ENCODE measurements around the gene TOX3.

The TOX3 gene

DNA sequence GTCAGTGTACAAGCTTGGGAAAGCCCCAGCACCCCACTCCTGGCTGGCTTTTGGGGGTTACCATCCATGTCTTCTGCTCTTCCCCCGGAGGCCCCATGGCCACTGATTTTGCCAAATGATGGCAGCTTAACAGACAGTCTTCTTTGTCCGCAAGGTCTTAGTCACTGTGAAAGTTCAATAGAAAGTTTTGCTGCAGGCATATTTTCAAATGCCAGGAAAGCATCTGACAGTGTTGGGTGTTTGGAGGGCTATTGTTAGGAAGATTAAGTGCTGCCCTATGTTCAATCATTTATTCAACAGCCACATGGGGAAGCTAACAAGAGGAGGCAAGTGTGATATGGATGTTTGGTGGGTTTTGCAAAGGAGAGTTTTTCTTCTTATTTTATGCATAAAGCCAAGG, 122.4 kb downstream of the TOX3 start:
- Histone ChIP-seq H3K36me3 (no peaks in the 10 kb centered on the region), H3K9me3 (no peaks in the 10 kb centered on the region), H3K4me1 (ENCODE audit: control insufficient read depth in 1 of 2, insufficient read depth in 1 of 2, low read depth in 1 of 2, low read length in 1 of 2) (no peaks in the 10 kb centered on the region), H3K27ac (no peak overlapping the region), H3K27me3 (no peaks in the 10 kb centered on the region), H3K4me3 (ENCODE audit: low read depth in 1 of 2, low read length in 1 of 2) (no peak overlapping the region)
- TF ChIP-seq, protein P1, sequence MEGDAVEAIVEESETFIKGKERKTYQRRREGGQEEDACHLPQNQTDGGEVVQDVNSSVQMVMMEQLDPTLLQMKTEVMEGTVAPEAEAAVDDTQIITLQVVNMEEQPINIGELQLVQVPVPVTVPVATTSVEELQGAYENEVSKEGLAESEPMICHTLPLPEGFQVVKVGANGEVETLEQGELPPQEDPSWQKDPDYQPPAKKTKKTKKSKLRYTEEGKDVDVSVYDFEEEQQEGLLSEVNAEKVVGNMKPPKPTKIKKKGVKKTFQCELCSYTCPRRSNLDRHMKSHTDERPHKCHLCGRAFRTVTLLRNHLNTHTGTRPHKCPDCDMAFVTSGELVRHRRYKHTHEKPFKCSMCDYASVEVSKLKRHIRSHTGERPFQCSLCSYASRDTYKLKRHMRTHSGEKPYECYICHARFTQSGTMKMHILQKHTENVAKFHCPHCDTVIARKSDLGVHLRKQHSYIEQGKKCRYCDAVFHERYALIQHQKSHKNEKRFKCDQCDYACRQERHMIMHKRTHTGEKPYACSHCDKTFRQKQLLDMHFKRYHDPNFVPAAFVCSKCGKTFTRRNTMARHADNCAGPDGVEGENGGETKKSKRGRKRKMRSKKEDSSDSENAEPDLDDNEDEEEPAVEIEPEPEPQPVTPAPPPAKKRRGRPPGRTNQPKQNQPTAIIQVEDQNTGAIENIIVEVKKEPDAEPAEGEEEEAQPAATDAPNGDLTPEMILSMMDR (IDR thresholded peaks at IDR 0.05): no peak

DNA sequence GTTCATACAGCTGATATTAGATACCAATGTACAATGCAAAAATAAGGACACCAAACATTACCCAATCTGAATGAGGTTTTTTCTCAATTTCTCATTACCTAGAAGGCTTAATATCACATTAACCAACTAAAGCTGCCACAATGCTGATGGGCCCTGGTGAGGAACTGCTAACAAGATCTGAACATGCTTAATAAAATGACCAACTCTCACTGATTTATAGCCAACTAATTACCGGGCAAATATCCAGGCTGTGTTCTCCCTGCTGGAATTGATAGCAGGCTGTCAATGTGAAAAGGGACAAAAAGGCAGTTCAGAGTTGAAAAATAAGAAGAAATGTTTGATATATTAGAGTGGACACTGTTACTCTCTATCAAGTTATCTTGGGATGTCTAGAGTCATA, 124.6 kb downstream of the TOX3 start:
- Histone ChIP-seq H3K27me3 (no peaks in the 10 kb centered on the region), H3K9me3 (no peaks in the 10 kb centered on the region), H3K36me3 (no peaks in the 10 kb centered on the region), H3K4me3 (ENCODE audit: low read depth in 1 of 2, low read length in 1 of 2) (no peak overlapping the region), H3K4me1 (ENCODE audit: control insufficient read depth in 1 of 2, insufficient read depth in 1 of 2, low read depth in 1 of 2, low read length in 1 of 2) (no peaks in the 10 kb centered on the region), H3K27ac (no peak overlapping the region)
- TF ChIP-seq, protein P1 (IDR thresholded peaks at IDR 0.05): no peak

DNA sequence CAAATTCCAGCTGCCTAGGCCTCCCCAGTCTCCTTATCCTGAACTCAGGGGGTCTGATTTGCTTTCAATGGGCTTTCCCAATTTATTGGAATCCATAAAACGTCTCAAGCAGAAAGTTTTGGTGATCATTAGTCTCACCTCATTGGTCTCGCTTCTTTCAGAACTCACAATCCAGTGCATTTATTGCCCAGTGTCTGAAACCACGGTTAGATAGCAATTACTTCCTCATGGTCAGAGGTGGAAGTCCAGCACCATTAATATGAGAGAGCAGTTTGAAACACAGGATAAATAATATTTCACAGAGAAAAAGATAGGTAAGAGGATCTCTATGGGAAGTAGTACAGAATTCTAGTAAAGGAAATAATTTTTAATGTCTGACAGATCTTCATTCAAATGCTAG, 128.7 kb downstream of the TOX3 start:
- Histone ChIP-seq H3K4me3 (ENCODE audit: low read depth in 1 of 2, low read length in 1 of 2) (no peak overlapping the region), H3K27me3 (no peaks in the 10 kb centered on the region), H3K9me3 (no peaks in the 10 kb centered on the region), H3K36me3 (no peaks in the 10 kb centered on the region), H3K27ac (no peak overlapping the region), H3K4me1 (ENCODE audit: control insufficient read depth in 1 of 2, insufficient read depth in 1 of 2, low read depth in 1 of 2, low read length in 1 of 2) (no peaks in the 10 kb centered on the region)
- TF ChIP-seq, protein P1 (IDR thresholded peaks at IDR 0.05): no peak

DNA sequence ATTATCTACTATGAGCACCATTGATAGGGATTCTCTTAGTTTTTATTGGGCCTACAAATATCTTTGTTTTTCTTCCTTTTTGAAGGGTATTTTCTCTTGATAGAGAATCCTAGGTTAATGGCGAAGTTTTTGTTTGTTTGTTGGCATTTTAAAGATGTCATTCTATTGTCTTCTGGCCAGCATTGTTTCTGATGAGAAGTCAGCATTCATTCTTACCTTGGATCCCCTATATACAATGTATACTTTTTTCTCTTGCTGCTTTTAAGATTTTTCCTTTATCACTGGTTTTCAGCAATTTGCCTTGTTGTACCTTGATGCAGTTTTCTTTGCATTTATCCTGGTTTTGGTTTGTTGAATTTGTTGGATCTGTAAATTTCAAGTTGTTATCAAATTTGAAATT, 130.1 kb downstream of the TOX3 start:
- no peak overlapping the region for H3K27ac ChIP-seq
- TF ChIP-seq, protein P1 (IDR thresholded peaks at IDR 0.05): no peak

DNA sequence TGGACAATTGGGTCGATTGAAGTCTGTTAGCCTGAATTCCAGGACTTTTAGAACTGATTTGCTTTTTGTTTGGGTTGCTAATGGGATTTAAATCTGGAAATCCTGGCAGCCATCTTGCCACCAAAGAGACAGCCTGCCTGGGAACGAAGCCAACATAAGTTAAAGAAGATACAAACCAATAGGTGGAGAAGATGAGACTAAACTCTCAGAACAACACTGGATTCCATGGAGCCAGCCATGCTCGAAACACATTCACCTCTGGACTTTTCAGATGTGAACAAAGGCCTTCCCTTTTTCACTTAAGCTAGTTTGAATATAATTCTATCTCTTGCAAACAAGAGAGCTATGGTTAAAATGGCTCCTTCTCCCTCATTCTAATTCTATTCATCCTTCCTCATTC, 135.9 kb downstream of the TOX3 start:
- no peaks in the 10 kb centered on the region for H3K27me3 ChIP-seq
- H3K36me3 ChIP-seq: no peaks in the 10 kb centered on the region
- no peak overlapping the region for H3K27ac ChIP-seq
- no peak overlapping the region for H3K4me3 ChIP-seq (ENCODE audit: low read depth in 1 of 2, low read length in 1 of 2)
- no peaks in the 10 kb centered on the region for H3K4me1 ChIP-seq (ENCODE audit: control insufficient read depth in 1 of 2, insufficient read depth in 1 of 2, low read depth in 1 of 2, low read length in 1 of 2)
- no peaks in the 10 kb centered on the region for H3K9me3 ChIP-seq
- TF ChIP-seq, protein P1 (IDR thresholded peaks at IDR 0.05): no peak

More for the DNA sequence above, 130.1 kb downstream of the TOX3 start:
- no peaks in the 10 kb centered on the region for H3K9me3 ChIP-seq
- no peaks in the 10 kb centered on the region for H3K36me3 ChIP-seq
- no peaks in the 10 kb centered on the region for H3K4me1 ChIP-seq (ENCODE audit: control insufficient read depth in 1 of 2, insufficient read depth in 1 of 2, low read depth in 1 of 2, low read length in 1 of 2)
- no peaks in the 10 kb centered on the region for H3K27me3 ChIP-seq
- H3K4me3 ChIP-seq (ENCODE audit: low read depth in 1 of 2, low read length in 1 of 2): no peak overlapping the region
